Neural progenitor cell (in vitro differentiated cells): ENCODE measurements around the gene CD1C.
"Not testable (repeated sequence)": the region's sequence is repeated elsewhere in the genome, so short reads cannot be mapped to it uniquely, and the experiment has no call there.

Experiments used
- CTCF ChIP-seq: fragments of 200-600 bp; sonication (generic); IDR thresholded peaks from 2 replicates; pipeline ENCODE4 v1.5.1; 2017; ENCODE audit warnings: antibody characterized with exemption, mild to moderate bottlenecking
- EZH2 ChIP-seq: fragments of 200-600 bp; sonication (generic); IDR thresholded peaks from 2 replicates; pipeline ENCODE4 v1.6.1; 2017; ENCODE audit warnings: antibody characterized with exemption, mild to moderate bottlenecking, moderate library complexity

- TF ChIP-seq CTCF, EZH2: not testable (repeated sequence)
Measured at GRCh38 chr1:158336413-158336812, 46.7 kb downstream of the CD1C start.
